ENCODE results near the gene DNAJB4. TPM values are rescaled to one million over a fixed set of nuclear protein-coding genes. Genes with fewer than 3 reads are reported as not detected.
A peak's percentile ranks its signal among the peaks of the same experiment; 100 is the strongest.

The DNAJB4 gene
- total and polyA plus RNA-seq, 2 of the 13 experiments (the other 11 are each of a cell fraction or from before 2014, with no cell fraction given), result 4.4 to 18.6 TPM

- TF ChIP-seq, protein P1, sequence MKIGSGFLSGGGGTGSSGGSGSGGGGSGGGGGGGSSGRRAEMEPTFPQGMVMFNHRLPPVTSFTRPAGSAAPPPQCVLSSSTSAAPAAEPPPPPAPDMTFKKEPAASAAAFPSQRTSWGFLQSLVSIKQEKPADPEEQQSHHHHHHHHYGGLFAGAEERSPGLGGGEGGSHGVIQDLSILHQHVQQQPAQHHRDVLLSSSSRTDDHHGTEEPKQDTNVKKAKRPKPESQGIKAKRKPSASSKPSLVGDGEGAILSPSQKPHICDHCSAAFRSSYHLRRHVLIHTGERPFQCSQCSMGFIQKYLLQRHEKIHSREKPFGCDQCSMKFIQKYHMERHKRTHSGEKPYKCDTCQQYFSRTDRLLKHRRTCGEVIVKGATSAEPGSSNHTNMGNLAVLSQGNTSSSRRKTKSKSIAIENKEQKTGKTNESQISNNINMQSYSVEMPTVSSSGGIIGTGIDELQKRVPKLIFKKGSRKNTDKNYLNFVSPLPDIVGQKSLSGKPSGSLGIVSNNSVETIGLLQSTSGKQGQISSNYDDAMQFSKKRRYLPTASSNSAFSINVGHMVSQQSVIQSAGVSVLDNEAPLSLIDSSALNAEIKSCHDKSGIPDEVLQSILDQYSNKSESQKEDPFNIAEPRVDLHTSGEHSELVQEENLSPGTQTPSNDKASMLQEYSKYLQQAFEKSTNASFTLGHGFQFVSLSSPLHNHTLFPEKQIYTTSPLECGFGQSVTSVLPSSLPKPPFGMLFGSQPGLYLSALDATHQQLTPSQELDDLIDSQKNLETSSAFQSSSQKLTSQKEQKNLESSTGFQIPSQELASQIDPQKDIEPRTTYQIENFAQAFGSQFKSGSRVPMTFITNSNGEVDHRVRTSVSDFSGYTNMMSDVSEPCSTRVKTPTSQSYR (CRISPR knock-in tag; IDR thresholded peaks at IDR 0.05; ENCODE audit: borderline replicate concordance), result no peak
- no peak for TF ChIP-seq ADNP (CRISPR knock-in tag; IDR thresholded peaks at IDR 0.05)
- TF ChIP-seq ZNF660 (CRISPR knock-in tag; IDR thresholded peaks at IDR 0.05; ENCODE audit: borderline replicate concordance, low read depth), result no peak
- TF ChIP-seq CHCHD3 (CRISPR knock-in tag; IDR thresholded peaks at IDR 0.05), result no peak
- TF ChIP-seq ZNF7 (CRISPR knock-in tag; IDR thresholded peaks at IDR 0.05), result no peak
- no peak for TF ChIP-seq ZNF549 (CRISPR knock-in tag; IDR thresholded peaks at IDR 0.05)
- TF ChIP-seq NR1H2 (CRISPR knock-in tag; IDR thresholded peaks at IDR 0.05; ENCODE audit: borderline replicate concordance, low read depth), result no peak
- TF ChIP-seq NBN (conservative IDR thresholded peaks at IDR 0.05), result no peak
- TF ChIP-seq ZNF547 (CRISPR knock-in tag; IDR thresholded peaks at IDR 0.05), result no peak
- TF ChIP-seq KDM2A (CRISPR knock-in tag; IDR thresholded peaks at IDR 0.05; ENCODE audit: borderline replicate concordance, low read depth), result peak; percentile 82
- TF ChIP-seq KDM5A (IDR thresholded peaks at IDR 0.05; ENCODE audit: borderline replicate concordance, low read length), result peak; percentile 74
- TF ChIP-seq ZNF326 (CRISPR knock-in tag; IDR thresholded peaks at IDR 0.05; ENCODE audit: borderline replicate concordance), result no peak
- no peak for TF ChIP-seq SOX13 (IDR thresholded peaks at IDR 0.05)
- no peak; a peak in 1 of 4 replicates for TF ChIP-seq SOX13 (CRISPR knock-in tag; conservative IDR thresholded peaks at IDR 0.05 in 1 of 2, IDR thresholded peaks at IDR 0.05 in 1 of 2)
- TF ChIP-seq ZNF784 (CRISPR knock-in tag; IDR thresholded peaks at IDR 0.05; ENCODE audit: borderline replicate concordance), result 0 out of 2 replicates have a peak, but pooled peaks have one; percentile 1
- peak; percentile 62 for TF ChIP-seq HNRNPLL (IDR thresholded peaks at IDR 0.05; ENCODE audit: low read depth, low read length, poor library complexity, severe bottlenecking)
- no peak for TF ChIP-seq ZBTB34 (CRISPR knock-in tag; IDR thresholded peaks at IDR 0.05)
- no peak for TF ChIP-seq ATRX (CRISPR knock-in tag; IDR thresholded peaks at IDR 0.05; ENCODE audit: borderline replicate concordance)
- TF ChIP-seq CREBL2 (CRISPR knock-in tag; IDR thresholded peaks at IDR 0.05; ENCODE audit: borderline replicate concordance), result no peak
- no peak for TF ChIP-seq SAFB2 (CRISPR knock-in tag; IDR thresholded peaks at IDR 0.05; ENCODE audit: borderline replicate concordance, low read depth)
- TF ChIP-seq ZNF781 (CRISPR knock-in tag; IDR thresholded peaks at IDR 0.05; ENCODE audit: borderline replicate concordance, not compliant biosample characterization), result no peak
- TF ChIP-seq ATF7 (IDR thresholded peaks at IDR 0.05), result no peak
- no peak for TF ChIP-seq ATF7 (CRISPR knock-in tag; IDR thresholded peaks at IDR 0.05)
- no peak for TF ChIP-seq GTF3A (CRISPR knock-in tag; conservative IDR thresholded peaks at IDR 0.05)
- no peak; the same call in 1 of the 2 replicates for TF ChIP-seq KLF15 (CRISPR knock-in tag; IDR thresholded peaks at IDR 0.05; ENCODE audit: borderline replicate concordance)
Observed at GRCh38 chr1:77978969-77979876, 25.5 kb upstream of the DNAJB4 start, which contains the start of gene FUBP1 (continued).
